Erythroblast (primary cell): Measurements from ENCODE around the gene JOSD2.

Experiments
- DNase-seq, 2 experiments: peaks; one replicate each; lab custom pipeline; 2025; lab: John Stamatoyannopoulos, UW
- GATA1 ChIP-seq: IDR thresholded peaks from 2 replicates; pipeline ENCODE4 v1.6.1; 2011; ENCODE audit warnings: low read depth, mild to moderate bottlenecking, control low read depth, low read length, moderate library complexity
- POLR2A ChIP-seq: IDR thresholded peaks from 2 replicates; pipeline ENCODE4 v1.6.1; 2011; ENCODE audit warnings: mild to moderate bottlenecking, low read length

Gene JOSD2

DNA sequence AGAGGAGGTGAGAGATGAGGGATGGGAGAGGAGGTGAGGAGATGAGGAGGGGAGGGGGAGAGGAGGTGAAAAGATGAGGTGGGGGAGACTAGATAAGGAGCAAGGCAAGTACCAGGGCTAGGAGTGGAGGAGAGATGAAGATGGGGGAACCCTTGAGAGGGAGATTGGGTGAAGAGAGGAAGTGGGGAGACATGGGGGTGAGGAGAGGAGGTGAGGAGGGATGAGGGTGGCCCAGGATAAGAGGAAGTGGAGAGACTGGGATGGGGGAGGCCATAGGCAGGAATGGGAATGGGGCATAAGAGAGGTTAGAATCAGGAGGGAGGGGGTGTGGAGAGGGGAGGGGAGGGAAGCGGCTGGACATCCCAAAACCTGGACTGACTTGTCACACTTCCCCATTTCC lies 51.4 kb downstream of the JOSD2 start:
- no peak for TF ChIP-seq GATA1
- TF ChIP-seq POLR2A, result no peak
- DNase-seq, result no peak

DNA sequence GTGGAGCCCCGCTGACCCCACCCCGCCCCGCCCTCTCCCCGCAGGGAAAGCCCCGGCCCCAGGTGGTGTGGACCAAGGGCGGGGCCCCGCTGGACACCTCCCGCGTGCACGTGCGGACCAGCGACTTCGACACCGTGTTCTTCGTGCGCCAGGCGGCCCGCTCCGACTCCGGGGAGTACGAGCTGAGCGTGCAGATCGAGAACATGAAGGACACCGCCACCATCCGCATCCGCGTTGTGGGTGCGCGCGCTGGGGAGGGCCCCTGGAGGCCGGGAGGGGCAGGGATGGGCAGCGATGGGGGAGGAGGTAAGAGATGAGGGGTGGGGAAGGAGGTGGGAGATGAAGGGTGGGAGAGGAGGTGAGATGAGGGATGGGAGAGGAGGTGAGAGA lies 51.9 kb downstream of the JOSD2 start:
- no peak for DNase-seq
- no peak for TF ChIP-seq POLR2A
- no peak for TF ChIP-seq GATA1

DNA sequence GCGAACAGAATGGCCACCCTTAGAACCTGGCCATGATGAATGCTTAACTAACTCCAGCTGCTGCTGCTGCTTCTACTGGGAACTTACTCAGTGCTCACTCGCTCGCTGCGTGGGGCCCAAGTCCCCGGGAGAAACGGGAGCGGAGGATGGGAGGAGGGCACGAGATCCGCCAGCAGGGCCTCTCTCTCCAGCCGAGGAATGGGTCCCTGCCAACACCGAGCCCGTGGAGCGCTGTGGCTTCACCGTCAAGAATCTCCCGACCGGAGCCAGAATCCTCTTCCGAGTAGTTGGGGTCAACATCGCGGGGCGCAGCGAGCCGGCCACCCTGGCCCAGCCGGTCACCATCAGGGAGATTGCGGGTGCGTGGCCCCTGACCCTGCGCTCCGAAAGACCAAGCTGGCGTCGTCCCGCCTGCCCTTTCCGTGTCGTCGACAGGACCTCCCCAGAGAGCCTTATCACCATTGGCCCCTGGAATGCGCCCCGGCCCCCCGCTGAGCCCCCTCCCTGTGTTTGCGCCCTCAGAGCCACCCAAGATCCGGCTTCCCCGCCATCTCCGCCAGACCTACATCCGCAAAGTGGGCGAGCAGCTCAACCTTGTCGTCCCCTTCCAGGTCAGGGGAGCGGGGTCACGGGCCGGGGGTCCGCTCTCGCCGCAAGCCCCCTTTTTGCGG lies 52.5 kb downstream of the JOSD2 start:
- no peak for DNase-seq
- TF ChIP-seq POLR2A, result no peak
- TF ChIP-seq GATA1, result no peak

DNA sequence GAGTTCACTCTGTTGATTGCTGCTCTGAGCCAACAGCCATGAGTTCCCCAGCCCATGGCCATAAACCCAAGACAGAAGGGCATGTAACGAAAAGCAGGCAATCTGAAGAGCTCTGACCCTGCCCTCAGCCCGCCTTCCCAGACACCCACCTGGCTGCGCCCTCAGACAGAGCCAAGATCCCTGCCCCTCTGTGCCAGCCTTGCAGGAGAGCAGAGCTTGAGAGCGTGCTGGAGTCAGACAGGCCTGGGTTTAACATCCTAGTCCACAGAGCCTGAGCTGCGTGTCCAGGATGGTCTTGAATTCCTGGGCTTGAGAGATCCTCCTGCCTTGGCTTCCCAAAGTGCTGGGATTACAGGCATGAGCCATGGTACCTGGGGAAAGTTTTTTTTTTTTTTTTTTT lies 53.7 kb downstream of the JOSD2 start:
- DNase-seq, result no peak
- no peak for TF ChIP-seq POLR2A
- no peak for TF ChIP-seq GATA1
